HepG2 (cell line): Measurements from ENCODE around the gene AKR1A1. TPM values are rescaled to one million over a fixed set of nuclear protein-coding genes. Genes with fewer than 3 reads are reported as not detected.

ENCODE experiments used
- AFF4 ChIP-seq: sonication (generic); formaldehyde crosslinking; IDR thresholded peaks from 2 replicates; pipeline ENCODE4 v1.4.0; 2020; ENCODE audit warnings: missing genetic modification reagents
- CBX1 ChIP-seq: IDR thresholded peaks from one replicate; pipeline ENCODE4 v1.6.1; 2016; ENCODE audit warnings: antibody characterized with exemption, low read depth
- CBX2 ChIP-seq, 2 experiments: fragments of 200-600 bp in 1 of 2; sonication (generic); formaldehyde crosslinking in 1 of 2; IDR thresholded peaks; 2 replicates each; pipeline versions ENCODE4 v1.7.0 to v1.8.1; 2018 to 2022; ENCODE audit warnings: low read depth in 2 of 2, low read length in 1 of 2, mild to moderate bottlenecking in 1 of 2, missing genetic modification reagents in 1 of 2
- HMGA1 ChIP-seq: sonication (generic); formaldehyde crosslinking; conservative IDR thresholded peaks from 2 replicates; pipeline ENCODE4 v1.4.0; 2020; ENCODE audit warnings: missing genetic modification reagents
- JUN ChIP-seq: sonication (generic); formaldehyde crosslinking; IDR thresholded peaks from 2 replicates; pipeline ENCODE4 v1.4.0; 2020; ENCODE audit warnings: mild to moderate bottlenecking, missing genetic modification reagents
- KDM5A ChIP-seq: fragments of 200-600 bp; sonication (generic); IDR thresholded peaks from 2 replicates; pipeline ENCODE4 v1.7.0; 2018; ENCODE audit warnings: antibody characterized with exemption, mild to moderate bottlenecking, low read length, borderline replicate concordance
- KLF9 ChIP-seq: IDR thresholded peaks from 2 replicates; pipeline ENCODE4 v1.6.1; 2016; ENCODE audit warnings: low read depth
- PHB2 ChIP-seq: fragments of 450-650 bp; IDR thresholded peaks from 2 replicates; pipeline ENCODE4 v1.6.1; 2018; ENCODE audit not compliant: partially characterized antibody
- SMARCE1 ChIP-seq: fragments of 450-650 bp; IDR thresholded peaks from 2 replicates; pipeline ENCODE4 v1.6.1; 2017; ENCODE audit warnings: borderline replicate concordance
- SRY ChIP-seq: sonication (generic); formaldehyde crosslinking; IDR thresholded peaks from 2 replicates; pipeline ENCODE4 v1.8.0; 2022; ENCODE audit warnings: mild to moderate bottlenecking, missing genetic modification reagents
- TSC22D2 ChIP-seq: sonication (generic); formaldehyde crosslinking; IDR thresholded peaks from 2 replicates; pipeline ENCODE4 v1.5.1; 2020; ENCODE audit warnings: missing genetic modification reagents, mild to moderate bottlenecking, borderline replicate concordance
- XBP1 ChIP-seq: sonication (generic); formaldehyde crosslinking; IDR thresholded peaks from 2 replicates; pipeline ENCODE4 v1.5.0; 2020; ENCODE audit warnings: missing genetic modification reagents
- ZNF142 ChIP-seq: sonication (generic); formaldehyde crosslinking; IDR thresholded peaks from 2 replicates; pipeline ENCODE4 v1.4.0; 2020; ENCODE audit warnings: missing genetic modification reagents
- ZNF20 ChIP-seq: sonication (generic); formaldehyde crosslinking; IDR thresholded peaks from 2 replicates; pipeline ENCODE4 v1.4.0; 2020; ENCODE audit warnings: mild to moderate bottlenecking, moderate library complexity, missing genetic modification reagents
- ZNF513 ChIP-seq: sonication (generic); formaldehyde crosslinking; conservative IDR thresholded peaks from 2 replicates; pipeline ENCODE4 v1.5.0; 2020; ENCODE audit warnings: missing genetic modification reagents
- ZNF691 ChIP-seq: sonication (generic); formaldehyde crosslinking; IDR thresholded peaks from 2 replicates; pipeline ENCODE4 v1.4.0; 2020; ENCODE audit warnings: missing genetic modification reagents, low read depth, mild to moderate bottlenecking, borderline replicate concordance
- ZNF773 ChIP-seq: sonication (generic); formaldehyde crosslinking; IDR thresholded peaks from 2 replicates; pipeline ENCODE4 v1.4.0; 2020; ENCODE audit warnings: missing genetic modification reagents, borderline replicate concordance
- ZSCAN25 ChIP-seq: sonication (generic); formaldehyde crosslinking; IDR thresholded peaks from 2 replicates; pipeline ENCODE4 v1.8.0; 2022; ENCODE audit warnings: mild to moderate bottlenecking, missing genetic modification reagents
- polyA plus RNA-seq, 8 experiments: library from polyadenylated mRNA; depleted of rRNA in 3 of 8; stranded (reverse) in 7 of 8; unstranded in 1 of 8; fragments of >200 nt; fragmentation: Illumina TruSeq in 4 of 8; extraction: Trizol in 4 of 8; gene quantifications; 2 replicates each; pipeline versions ENCODE4 v1.2.1 to v1.2.3, GENCODE V29; 2011 to 2016; ENCODE audit warnings: low read depth in 4 of 8, missing spikeins in 1 of 8, mixed read lengths in 1 of 8; ENCODE audit not compliant: insufficient read depth in 1 of 8
- total RNA-seq, 5 experiments: library from RNA; depleted of rRNA; stranded (reverse); fragments of >200 nt; fragmentation: Illumina TruSeq; extraction: Trizol; gene quantifications; 2 replicates each; pipeline ENCODE4 v1.2.3, GENCODE V29; 2016; ENCODE audit warnings: low read depth in 1 of 5

Gene AKR1A1
- total and polyA plus RNA-seq, 2 of the 13 experiments (the other 11 are each of a cell fraction or from before 2014, with no cell fraction given), result 181 to 217 TPM

- no peak; the same call in 1 of the 2 replicates for TF ChIP-seq SRY (CRISPR knock-in tag)
- TF ChIP-seq JUN (CRISPR knock-in tag), result no peak
- TF ChIP-seq ZSCAN25, result no peak
- no peak for TF ChIP-seq SMARCE1
- TF ChIP-seq PHB2, result no peak
- TF ChIP-seq KDM5A, result 0 out of 2 replicates have a peak, but pooled peaks have one; percentile 12
- no peak for TF ChIP-seq HMGA1 (CRISPR knock-in tag)
- no peak for TF ChIP-seq AFF4 (CRISPR knock-in tag)
- TF ChIP-seq KLF9, result no peak; the same call in 1 of the 2 replicates
- no peak for TF ChIP-seq CBX1
- TF ChIP-seq ZNF773 (CRISPR knock-in tag), result no peak
- TF ChIP-seq ZNF142 (CRISPR knock-in tag), result no peak
- TF ChIP-seq ZNF20 (CRISPR knock-in tag), result no peak
- TF ChIP-seq ZNF513 (CRISPR knock-in tag), result no peak
- TF ChIP-seq ZNF691 (CRISPR knock-in tag), result no peak
- TF ChIP-seq XBP1, result no peak
- TF ChIP-seq CBX2 (IDR thresholded peaks at IDR 0.05; ENCODE audit: low read depth, low read length), result no peak
- no peak for TF ChIP-seq CBX2 (CRISPR knock-in tag; IDR thresholded peaks at IDR 0.05; ENCODE audit: low read depth)
- no peak for TF ChIP-seq TSC22D2 (CRISPR knock-in tag)
Observed at GRCh38 chr1:45584351-45585109, 33.9 kb downstream of the AKR1A1 start (continued).
